ENCODE measurements around the gene TMEM263.

TMEM263 gene

DNA sequence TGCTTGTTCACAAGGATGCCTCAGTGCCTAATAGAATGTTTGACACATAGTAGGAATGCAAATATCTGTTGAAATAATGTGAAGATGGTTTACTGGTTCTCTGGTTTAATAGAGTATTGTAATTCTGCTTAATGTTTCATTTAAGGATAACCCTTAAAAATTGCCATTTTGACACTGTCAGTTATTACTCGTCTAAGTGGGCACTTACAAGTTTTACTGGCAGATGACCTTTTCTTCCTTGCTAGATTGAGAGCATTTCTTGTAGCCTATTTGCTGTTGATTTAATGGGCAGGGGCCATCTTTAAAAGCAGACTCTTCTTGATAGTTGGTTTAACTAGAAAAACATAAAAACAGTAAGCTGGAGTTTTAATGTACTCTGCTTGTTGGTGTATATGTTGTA is 1.9 kb downstream of the TMEM263 start:
- no peaks in the 10 kb centered on the region for H3K36me3 ChIP-seq
- intact Hi-C loops (cut with DNase I; ENCODE audit: low total_unique reads), result loop anchor here (2.0 kb wide), 2 partner anchors 29 to 135 kb away; partner anchors contain the start of genes CRY1 and MTERF2
- peak overlapping the region; percentile 95 to 97 for H3K4me3 ChIP-seq
- TF ChIP-seq, protein P1, sequence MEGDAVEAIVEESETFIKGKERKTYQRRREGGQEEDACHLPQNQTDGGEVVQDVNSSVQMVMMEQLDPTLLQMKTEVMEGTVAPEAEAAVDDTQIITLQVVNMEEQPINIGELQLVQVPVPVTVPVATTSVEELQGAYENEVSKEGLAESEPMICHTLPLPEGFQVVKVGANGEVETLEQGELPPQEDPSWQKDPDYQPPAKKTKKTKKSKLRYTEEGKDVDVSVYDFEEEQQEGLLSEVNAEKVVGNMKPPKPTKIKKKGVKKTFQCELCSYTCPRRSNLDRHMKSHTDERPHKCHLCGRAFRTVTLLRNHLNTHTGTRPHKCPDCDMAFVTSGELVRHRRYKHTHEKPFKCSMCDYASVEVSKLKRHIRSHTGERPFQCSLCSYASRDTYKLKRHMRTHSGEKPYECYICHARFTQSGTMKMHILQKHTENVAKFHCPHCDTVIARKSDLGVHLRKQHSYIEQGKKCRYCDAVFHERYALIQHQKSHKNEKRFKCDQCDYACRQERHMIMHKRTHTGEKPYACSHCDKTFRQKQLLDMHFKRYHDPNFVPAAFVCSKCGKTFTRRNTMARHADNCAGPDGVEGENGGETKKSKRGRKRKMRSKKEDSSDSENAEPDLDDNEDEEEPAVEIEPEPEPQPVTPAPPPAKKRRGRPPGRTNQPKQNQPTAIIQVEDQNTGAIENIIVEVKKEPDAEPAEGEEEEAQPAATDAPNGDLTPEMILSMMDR (IDR thresholded peaks at IDR 0.05), result no peak
- DNase-seq, result no peak
- H3K27me3 ChIP-seq, result no peaks in the 10 kb centered on the region
- H3K27ac ChIP-seq, result peak overlapping the region; percentile 100
- H3K9me3 ChIP-seq, result no peaks in the 10 kb centered on the region
- H3K4me1 ChIP-seq, result peaks cover 0 to 64% (median 27%) of the 10 kb centered on the region in 4 donors

DNA sequence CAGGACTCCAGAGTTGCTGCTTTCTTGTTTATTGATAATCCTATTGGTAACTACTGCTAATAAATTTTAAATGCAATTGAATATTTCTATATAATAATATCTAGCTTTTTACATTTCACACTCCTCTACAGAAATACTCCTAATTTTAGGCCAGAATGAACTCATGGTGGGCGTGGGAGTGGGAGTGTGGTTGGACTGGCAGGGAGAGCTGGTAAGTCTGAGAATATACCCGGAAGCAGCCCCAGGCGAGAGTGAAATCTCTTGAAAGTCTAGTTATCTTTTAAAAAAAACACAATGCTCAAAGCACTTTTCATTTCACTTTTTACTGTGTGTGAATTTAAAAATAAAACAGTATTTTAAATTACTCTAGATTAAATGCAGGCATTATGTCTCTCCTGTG is 4.7 kb downstream of the TMEM263 start:
- peaks cover 0 to 74% (median 24%) of the 10 kb centered on the region in 4 donors for H3K4me1 ChIP-seq
- H3K36me3 ChIP-seq, result peaks cover 0 to 4% (median 0%) of the 10 kb centered on the region in 3 donors
- TF ChIP-seq, protein P1 (IDR thresholded peaks at IDR 0.05), result no peak
- no peaks in the 10 kb centered on the region for H3K9me3 ChIP-seq
- H3K27me3 ChIP-seq, result no peaks in the 10 kb centered on the region
- DNase-seq, result no peak
- no peak overlapping the region for H3K27ac ChIP-seq
- intact Hi-C loops (cut with DNase I; ENCODE audit: low total_unique reads), result no loop called here
- H3K4me3 ChIP-seq, result no peak overlapping the region

DNA sequence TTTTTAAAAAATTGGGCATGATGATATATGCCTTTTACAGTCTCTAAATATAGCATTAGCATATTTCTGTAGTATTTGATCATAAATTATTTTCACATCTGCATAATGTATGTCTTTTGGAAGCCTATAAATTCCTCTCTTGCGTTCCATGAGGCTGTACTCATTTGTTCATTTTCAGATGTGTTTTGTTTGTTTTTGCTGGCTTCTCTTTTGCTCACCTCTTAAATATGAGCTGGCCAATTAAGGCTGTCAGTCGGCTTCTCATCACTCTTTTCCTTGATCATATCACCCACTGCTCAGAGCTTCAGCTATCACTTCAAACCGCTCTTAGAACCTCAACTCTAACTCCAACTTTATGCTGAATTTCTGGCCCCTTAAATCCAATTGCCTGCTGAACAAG is 6.6 kb downstream of the TMEM263 start:
- Histone ChIP-seq H3K9me3 (no peaks in the 10 kb centered on the region), H3K4me1 (peaks cover 0 to 71% (median 24%) of the 10 kb centered on the region in 4 donors), H3K27me3 (no peaks in the 10 kb centered on the region), H3K36me3 (peaks cover 2 to 18% (median 4%) of the 10 kb centered on the region in 3 donors), H3K4me3 (no peak overlapping the region), H3K27ac (no peak overlapping the region)
- no peak for DNase-seq
- TF ChIP-seq, protein P1 (IDR thresholded peaks at IDR 0.05), result no peak
- intact Hi-C loops (cut with DNase I; ENCODE audit: low total_unique reads), result no loop called here

DNA sequence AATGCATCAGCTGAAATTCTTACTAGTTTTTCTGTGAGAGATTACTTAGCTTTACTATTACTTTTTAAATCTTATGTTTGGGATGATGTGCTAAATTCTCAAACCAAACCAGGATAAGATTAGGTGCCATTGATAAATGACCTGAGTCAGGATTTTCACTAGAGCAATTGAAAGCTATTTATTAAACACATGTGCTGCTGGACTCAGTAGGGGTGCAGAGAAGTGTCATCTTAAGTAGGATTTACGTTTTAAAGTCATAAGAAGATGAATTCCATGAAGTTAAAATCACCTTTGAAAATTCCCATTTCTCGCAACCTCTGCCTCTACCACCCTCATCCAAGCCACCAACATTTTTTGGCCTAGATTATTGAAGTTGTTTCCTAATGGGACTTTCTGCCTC is 8.8 kb downstream of the TMEM263 start:
- DNase-seq, result no peak

DNA sequence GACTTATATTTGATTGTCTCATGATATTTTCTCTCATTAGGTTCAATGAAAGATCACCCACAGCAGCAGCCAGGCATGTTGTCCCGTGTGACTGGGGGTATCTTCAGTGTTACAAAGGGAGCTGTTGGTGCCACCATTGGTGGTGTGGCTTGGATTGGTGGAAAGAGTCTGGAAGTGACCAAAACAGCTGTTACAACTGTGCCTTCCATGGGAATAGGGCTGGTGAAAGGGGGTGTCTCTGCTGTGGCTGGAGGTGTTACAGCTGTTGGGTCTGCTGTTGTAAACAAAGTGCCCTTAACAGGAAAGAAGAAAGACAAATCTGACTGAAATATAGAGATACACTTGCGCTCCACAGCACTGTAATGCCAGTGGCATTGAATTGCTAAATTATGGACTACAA is 15.4 kb downstream of the TMEM263 start:
- intact Hi-C loops (cut with DNase I; ENCODE audit: low total_unique reads), result no loop called here
- Histone ChIP-seq H3K36me3 (peaks cover 38 to 44% (median 38%) of the 10 kb centered on the region in 3 donors), H3K27ac (no peak overlapping the region), H3K4me3 (no peak overlapping the region), H3K9me3 (no peaks in the 10 kb centered on the region), H3K4me1 (peaks cover 0 to 25% (median 3%) of the 10 kb centered on the region in 4 donors), H3K27me3 (no peaks in the 10 kb centered on the region)
- DNase-seq, result no peak
- TF ChIP-seq, protein P1 (IDR thresholded peaks at IDR 0.05), result no peak

More for the DNA sequence above, 8.8 kb downstream of the TMEM263 start:
- Histone ChIP-seq H3K36me3 (peaks cover 18 to 34% (median 21%) of the 10 kb centered on the region in 3 donors), H3K27me3 (no peaks in the 10 kb centered on the region), H3K4me3 (no peak overlapping the region), H3K27ac (no peak overlapping the region), H3K9me3 (no peaks in the 10 kb centered on the region), H3K4me1 (peaks cover 0 to 49% (median 6%) of the 10 kb centered on the region in 4 donors)
- intact Hi-C loops (cut with DNase I; ENCODE audit: low total_unique reads), result no loop called here
- TF ChIP-seq, protein P1 (IDR thresholded peaks at IDR 0.05), result no peak

DNA sequence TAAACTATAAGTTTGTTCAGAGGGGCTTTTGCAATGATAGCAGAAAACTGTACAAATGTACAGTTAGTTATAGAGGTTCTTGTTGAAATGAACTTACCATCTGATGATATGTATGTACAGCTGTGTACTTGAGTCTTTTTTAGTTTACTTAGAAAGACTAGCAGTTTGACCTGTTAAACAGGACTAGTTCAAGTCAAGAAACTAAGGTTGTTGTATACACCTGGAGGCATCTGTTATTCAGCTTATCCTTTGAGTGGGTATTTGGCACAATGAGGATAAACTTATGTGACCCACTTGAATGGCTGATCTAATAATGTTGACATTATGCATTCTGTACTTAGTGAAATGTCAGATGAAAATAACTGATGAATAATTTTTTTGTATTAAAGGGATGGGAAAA is 17.8 kb downstream of the TMEM263 start:
- peaks cover 22 to 24% (median 23%) of the 10 kb centered on the region in 3 donors for H3K36me3 ChIP-seq

More for the DNA sequence above, 17.8 kb downstream of the TMEM263 start:
- Histone ChIP-seq H3K4me1 (peaks cover 0 to 50% (median 13%) of the 10 kb centered on the region in 4 donors), H3K4me3 (no peak overlapping the region), H3K9me3 (no peaks in the 10 kb centered on the region), H3K27me3 (no peaks in the 10 kb centered on the region), H3K27ac (no peak overlapping the region)
- intact Hi-C loops (cut with DNase I; ENCODE audit: low total_unique reads), result no loop called here
- TF ChIP-seq, protein P1 (IDR thresholded peaks at IDR 0.05), result no peak
- no peak for DNase-seq

Data from tibial artery (tissue), 4 donors.